Breast epithelium (tissue), 4 donors: ENCODE data around the gene DSCAML1. TPM values are rescaled to one million over a fixed set of nuclear protein-coding genes. Genes with fewer than 3 reads are reported as not detected.

Source experiments
- DNase-seq, 2 donors: peaks; one replicate each; pipeline ENCODE4 v3.0.0-alpha.2; 2019; ENCODE audit warnings: low spot score in 2 of 2
- H3K27ac ChIP-seq, 2 donors: fragments of 200-600 bp; sonication (generic) in 1 of 2; one replicate each; pipeline ENCODE4 v1.5.1; 2016 to 2019; ENCODE audit warnings: mild to moderate bottlenecking in 1 of 2
- H3K27me3 ChIP-seq, 2 donors: fragments of 200-600 bp; sonication (generic) in 1 of 2; one replicate each; pipeline versions ENCODE4 v1.5.1 to v1.6.0; 2017 to 2019; ENCODE audit warnings: control low read depth in 1 of 2, mild to moderate bottlenecking in 1 of 2
- H3K36me3 ChIP-seq: fragments of 200-600 bp; one replicate; pipeline ENCODE4 v1.5.1; 2019
- H3K4me1 ChIP-seq, 2 donors: fragments of 200-600 bp; sonication (generic); one replicate each; pipeline ENCODE4 v1.5.1; 2016 to 2019; ENCODE audit warnings: control low read depth in 1 of 2
- H3K4me3 ChIP-seq, 3 donors: fragments of 200-600 bp; sonication (generic); 1 replicate in 2 of 3; 2 replicates in 1 of 3; pipeline ENCODE4 v1.5.1; 2016 to 2019; ENCODE audit warnings: mild to moderate bottlenecking in 3 of 3, moderate library complexity in 2 of 3
- H3K9me3 ChIP-seq, 2 donors: fragments of 200-600 bp; sonication (generic) in 1 of 2; one replicate each; pipeline ENCODE4 v1.5.1; 2016 to 2019; ENCODE audit warnings: control low read depth in 1 of 2
- CTCF ChIP-seq, 3 donors: fragments of 450-650 bp; IDR thresholded peaks; one replicate each; pipeline ENCODE4 v1.5.1; 2016 to 2017; ENCODE audit warnings: antibody characterized with exemption in 3 of 3, mild to moderate bottlenecking in 3 of 3, moderate library complexity in 3 of 3
- POLR2A ChIP-seq: fragments of 450-650 bp; IDR thresholded peaks from one replicate; pipeline ENCODE4 v1.6.1; 2016; ENCODE audit warnings: antibody characterized with exemption, mild to moderate bottlenecking, moderate library complexity
- POLR2AphosphoS5 ChIP-seq, 3 donors: sonication (generic); formaldehyde crosslinking; IDR thresholded peaks; one replicate each; pipeline ENCODE4 v1.6.1; 2017; ENCODE audit warnings: antibody characterized with exemption in 3 of 3
- intact Hi-C: fragments of 100-400 bp; cut with DNase I; formaldehyde crosslinking; loops from one replicate; pipeline ENCODE4 v1.15.1; 2023; ENCODE audit warnings: low total_unique reads
- total RNA-seq, 3 donors: library from RNA; depleted of rRNA; stranded (reverse); fragments of >200 nt; gene quantifications; one replicate each; pipeline ENCODE4 v1.1.0, GENCODE V29; 2016

DSCAML1 gene
- total RNA-seq, 3 donors from 2014 or later, result 0.33 to 1.8 (median 0.64) TPM

- intact Hi-C loops, result no loop called here
- DNase-seq, result no peak
- H3K4me3 ChIP-seq, result peak overlapping the region in 1 of 3 donors; percentile 37
- no peaks in the 10 kb centered on the region for H3K36me3 ChIP-seq
- no peaks in the 10 kb centered on the region for H3K9me3 ChIP-seq
- TF ChIP-seq POLR2A (no peak), CTCF (IDR thresholded peaks at IDR 0.05) (peak in 1 of 3 donors; percentile 15), POLR2AphosphoS5 (IDR thresholded peaks at IDR 0.05) (no peak)
- no peaks in the 10 kb centered on the region for H3K4me1 ChIP-seq
- H3K27ac ChIP-seq, result no peak overlapping the region
- H3K27me3 ChIP-seq, result no peaks in the 10 kb centered on the region
Measured at GRCh38 chr11:117443266-117444186, 353.5 kb downstream of the DSCAML1 start.

- H3K4me3 ChIP-seq, result no peak overlapping the region
- no peaks in the 10 kb centered on the region for H3K27me3 ChIP-seq
- H3K36me3 ChIP-seq, result no peaks in the 10 kb centered on the region
- H3K4me1 ChIP-seq, result no peaks in the 10 kb centered on the region
- no peak overlapping the region for H3K27ac ChIP-seq
- no peak for DNase-seq
- intact Hi-C loops, result no loop called here
- TF ChIP-seq POLR2A (no peak), POLR2AphosphoS5 (IDR thresholded peaks at IDR 0.05) (no peak), CTCF (IDR thresholded peaks at IDR 0.05) (no peak)
- H3K9me3 ChIP-seq, result no peaks in the 10 kb centered on the region
Measured at GRCh38 chr11:117442869-117443239, 354.2 kb downstream of the DSCAML1 start.

- intact Hi-C loops, result no loop called here
- no peaks in the 10 kb centered on the region for H3K9me3 ChIP-seq
- H3K36me3 ChIP-seq, result no peaks in the 10 kb centered on the region
- TF ChIP-seq POLR2AphosphoS5 (IDR thresholded peaks at IDR 0.05) (no peak), POLR2A (no peak), CTCF (IDR thresholded peaks at IDR 0.05) (no peak)
- no peak overlapping the region for H3K27ac ChIP-seq
- H3K4me3 ChIP-seq, result no peak overlapping the region
- H3K27me3 ChIP-seq, result no peaks in the 10 kb centered on the region
- no peaks in the 10 kb centered on the region for H3K4me1 ChIP-seq
- no peak for DNase-seq
Measured at GRCh38 chr11:117442049-117442868, 354.8 kb downstream of the DSCAML1 start.

- TF ChIP-seq CTCF (IDR thresholded peaks at IDR 0.05), result no peak
- TF ChIP-seq POLR2AphosphoS5 (IDR thresholded peaks at IDR 0.05), result no peak
- no peak for TF ChIP-seq POLR2A
- no peaks in the 10 kb centered on the region for H3K9me3 ChIP-seq
- H3K4me3 ChIP-seq, result no peak overlapping the region
- H3K4me1 ChIP-seq, result no peaks in the 10 kb centered on the region
- intact Hi-C loops, result no loop called here
- no peak overlapping the region for H3K27ac ChIP-seq
- H3K36me3 ChIP-seq, result no peaks in the 10 kb centered on the region
- no peaks in the 10 kb centered on the region for H3K27me3 ChIP-seq
- no peak for DNase-seq
Measured at GRCh38 chr11:117441146-117441975, 355.7 kb downstream of the DSCAML1 start.
